ENCODE results near the gene ALKBH4.

DNA sequence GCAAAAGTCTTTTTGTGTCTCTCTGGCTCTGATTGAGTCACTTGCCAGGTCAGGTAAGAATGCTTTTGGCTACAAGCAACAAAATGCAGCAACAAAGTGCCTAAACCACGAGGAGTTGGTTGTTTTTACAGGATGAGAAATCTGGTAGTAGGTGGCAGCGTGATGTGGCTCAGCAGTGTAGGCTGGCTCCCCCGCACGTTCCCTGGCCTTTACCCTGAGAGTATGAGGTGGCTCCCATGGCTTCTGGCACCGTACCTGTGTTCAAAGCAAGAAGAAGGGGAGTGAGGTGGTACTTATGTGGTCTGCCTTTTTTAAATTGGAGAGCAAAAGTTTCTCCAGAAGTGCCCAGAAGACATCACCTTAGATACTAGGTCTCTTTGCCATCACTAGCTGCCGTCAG, 56.8 kb downstream of the ALKBH4 start:
- TF ChIP-seq, protein P1, sequence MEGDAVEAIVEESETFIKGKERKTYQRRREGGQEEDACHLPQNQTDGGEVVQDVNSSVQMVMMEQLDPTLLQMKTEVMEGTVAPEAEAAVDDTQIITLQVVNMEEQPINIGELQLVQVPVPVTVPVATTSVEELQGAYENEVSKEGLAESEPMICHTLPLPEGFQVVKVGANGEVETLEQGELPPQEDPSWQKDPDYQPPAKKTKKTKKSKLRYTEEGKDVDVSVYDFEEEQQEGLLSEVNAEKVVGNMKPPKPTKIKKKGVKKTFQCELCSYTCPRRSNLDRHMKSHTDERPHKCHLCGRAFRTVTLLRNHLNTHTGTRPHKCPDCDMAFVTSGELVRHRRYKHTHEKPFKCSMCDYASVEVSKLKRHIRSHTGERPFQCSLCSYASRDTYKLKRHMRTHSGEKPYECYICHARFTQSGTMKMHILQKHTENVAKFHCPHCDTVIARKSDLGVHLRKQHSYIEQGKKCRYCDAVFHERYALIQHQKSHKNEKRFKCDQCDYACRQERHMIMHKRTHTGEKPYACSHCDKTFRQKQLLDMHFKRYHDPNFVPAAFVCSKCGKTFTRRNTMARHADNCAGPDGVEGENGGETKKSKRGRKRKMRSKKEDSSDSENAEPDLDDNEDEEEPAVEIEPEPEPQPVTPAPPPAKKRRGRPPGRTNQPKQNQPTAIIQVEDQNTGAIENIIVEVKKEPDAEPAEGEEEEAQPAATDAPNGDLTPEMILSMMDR (conservative IDR thresholded peaks at IDR 0.05): no peak
- no peak for TF ChIP-seq ZFX (IDR thresholded peaks at IDR 0.05)
